B cell (primary cell): Measurements from ENCODE around the gene RALB. TPM values are rescaled to one million over a fixed set of nuclear protein-coding genes. Genes with fewer than 3 reads are reported as not detected.

Experiments
- ATAC-seq: fragments of 200-7000 bp; cut with Tn5 transposase; one replicate; pipeline ENCODE4 v1.10.0; 2021; ENCODE audit warnings: low read depth, mild to moderate bottlenecking, moderate number of reproducible peaks, moderate library complexity
- CTCF ChIA-PET: fragments of 350-600 bp; sonication (Branson Sonifier 250); formaldehyde crosslinking; loops from one replicate; lab custom pipeline; 2021; ENCODE audit warnings: antibody characterized with exemption, inconsistent platforms; lab: Charles Lee
- POLR2A ChIA-PET: fragments of 350-600 bp; sonication (Branson Sonifier 250); formaldehyde crosslinking; loops from one replicate; lab custom pipeline; 2021; ENCODE audit warnings: antibody characterized with exemption; lab: Charles Lee
- DNase-seq: peaks from one replicate; pipeline ENCODE4 v3.0.0; 2013
- H2AFZ ChIP-seq: 2 replicates; pipeline ENCODE4 v1.6.1; 2012; ENCODE audit warnings: mild to moderate bottlenecking, low read depth, low read length; ENCODE audit not compliant: insufficient read depth, poor library complexity, severe bottlenecking
- H3K27ac ChIP-seq, 2 donors: 1 replicate in 1 of 2; 2 replicates in 1 of 2; pipeline ENCODE4 v1.5.1; 2012 to 2013; ENCODE audit warnings: low read length in 2 of 2, mild to moderate bottlenecking in 2 of 2, moderate library complexity in 1 of 2
- H3K27me3 ChIP-seq, 4 experiments: fragments of 200-600 bp in 1 of 4; sonication (generic) in 1 of 4; replicated peaks in 1 of 4; 1 replicate in 2 of 4; 2 replicates in 2 of 4; pipeline versions ENCODE4 v1.6.1 to v1.7.0; 2013 to 2016; ENCODE audit warnings: low read length in 3 of 4, mild to moderate bottlenecking in 2 of 4, mixed read lengths in 1 of 4, moderate library complexity in 1 of 4; ENCODE audit not compliant: insufficient read depth in 4 of 4, control insufficient read depth in 3 of 4; ENCODE audit errors: control extremely low read depth in 1 of 4
- H3K36me3 ChIP-seq, 2 experiments: replicated peaks in 1 of 2; 1 replicate in 1 of 2; 2 replicates in 1 of 2; pipeline versions ENCODE4 v1.6.1 to v1.7.1; 2013; ENCODE audit warnings: low read length in 1 of 2; ENCODE audit not compliant: insufficient read depth in 2 of 2, control insufficient read depth in 1 of 2; ENCODE audit errors: control extremely low read depth in 1 of 2, extremely low read depth in 1 of 2
- H3K4me1 ChIP-seq, 2 donors: fragments of 200-600 bp in 1 of 2; sonication (generic) in 1 of 2; 1 replicate in 1 of 2; 2 replicates in 1 of 2; pipeline versions ENCODE4 v1.5.1 to v1.6.1; 2013 to 2017; ENCODE audit warnings: low read length in 2 of 2; ENCODE audit not compliant: control insufficient read depth in 2 of 2, insufficient read depth in 2 of 2
- H3K4me2 ChIP-seq: replicated peaks from 2 replicates; pipeline ENCODE3; 2012; ENCODE audit warnings: mild to moderate bottlenecking, low read depth, low read length; ENCODE audit not compliant: poor library complexity, severe bottlenecking
- H3K4me3 ChIP-seq, 5 experiments: fragments of 200-600 bp in 1 of 5; sonication (generic) in 1 of 5; 1 replicate in 3 of 5; 2 replicates in 2 of 5; pipeline versions ENCODE4 v1.5.1 to v1.7.0; 2011 to 2016; ENCODE audit warnings: low read length in 4 of 5, mild to moderate bottlenecking in 4 of 5, low read depth in 2 of 5, control low read depth in 1 of 5, moderate library complexity in 1 of 5; ENCODE audit not compliant: insufficient read depth in 1 of 5; ENCODE audit errors: control extremely low read depth in 1 of 5, extremely low read depth in 1 of 5
- H3K79me2 ChIP-seq: fragments of 200-600 bp; sonication (generic); one replicate; pipeline ENCODE4 v1.6.0; 2016; ENCODE audit warnings: low read length; ENCODE audit not compliant: control insufficient read depth, insufficient read depth
- H3K9ac ChIP-seq: fragments of 200-600 bp; sonication (generic); 2 replicates; pipeline ENCODE4 v1.6.1; 2017; ENCODE audit warnings: mild to moderate bottlenecking, low read length, moderate library complexity
- H3K9me3 ChIP-seq, 3 donors: one replicate each; pipeline versions ENCODE4 v1.6.1 to v1.7.1; 2013; ENCODE audit warnings: low read length in 2 of 3; ENCODE audit not compliant: control insufficient read depth in 2 of 3, insufficient read depth in 1 of 3; ENCODE audit errors: control extremely low read depth in 1 of 3
- H4K20me1 ChIP-seq: 2 replicates; pipeline ENCODE4 v1.6.0; 2012; ENCODE audit warnings: mild to moderate bottlenecking, low read length; ENCODE audit not compliant: insufficient read depth, control insufficient read depth, poor library complexity, severe bottlenecking
- H3K27ac Mint-ChIP-seq: one replicate; pipeline ENCODE4 v1.8.0; 2021; ENCODE audit warnings: mixed read lengths
- H3K27me3 Mint-ChIP-seq: one replicate; pipeline ENCODE4 v1.8.0; 2021; ENCODE audit warnings: mixed read lengths
- H3K4me1 Mint-ChIP-seq: one replicate; pipeline ENCODE4 v1.8.0; 2021; ENCODE audit warnings: mixed read lengths
- H3K4me3 Mint-ChIP-seq: one replicate; pipeline ENCODE4 v1.8.0; 2021; ENCODE audit warnings: mixed read lengths
- H3K9me3 Mint-ChIP-seq: one replicate; pipeline ENCODE4 v1.8.0; 2022; ENCODE audit warnings: mixed read lengths; ENCODE audit not compliant: insufficient read depth
- CTCF ChIP-seq: fragments of 200-600 bp; IDR thresholded peaks from one replicate; pipeline ENCODE4 v1.8.0; 2022; ENCODE audit warnings: antibody characterized with exemption, mild to moderate bottlenecking
- EZH2 ChIP-seq: IDR thresholded peaks from 2 replicates; pipeline ENCODE4 v1.6.1; 2012; ENCODE audit warnings: borderline replicate concordance, low read depth, mild to moderate bottlenecking, moderate library complexity, low read length; ENCODE audit not compliant: insufficient read depth, poor library complexity, severe bottlenecking
- WGBS: methylation state at CpG from one replicate; pipeline ENCODE4 v1.1.5; 2013; ENCODE audit warnings: missing lambda C conversion rate; ENCODE audit not compliant: insufficient coverage; 5-methylcytosine and 5-hydroxymethylcytosine counted together
- intact Hi-C: fragments of 100-400 bp; cut with micrococcal nuclease; formaldehyde crosslinking; loops from one replicate; pipeline ENCODE4 v1.10.0; 2022
- polyA plus RNA-seq: library from polyadenylated mRNA; depleted of rRNA; stranded (reverse); fragments of >200 nt; gene quantifications from 2 replicates; pipeline ENCODE4 v1.2.3, GENCODE V29; 2012
- total RNA-seq, 2 donors: library from RNA; stranded (reverse); fragments of 120-200 nt in 1 of 2; gene quantifications; 1 replicate in 1 of 2; 2 replicates in 1 of 2; pipeline versions ENCODE4 v1.2.3 to v1.2.4, GENCODE V29; 2013 to 2022

RALB gene
- total and polyA plus RNA-seq, 2 donors (not counting 1 experiment from before 2014, with no cell fraction given) = 19.3 to 35.9 TPM

- H3K36me3 ChIP-seq = peaks cover 1 to 20% of the 10 kb centered on the region in 2 experiments
- TF ChIP-seq CTCF (no peak), EZH2 (no peak)
- H3K27ac ChIP-seq = no peak overlapping the region
- peaks cover 22% of the 10 kb centered on the region for H4K20me1 ChIP-seq
- H3K79me2 ChIP-seq = peaks cover 37% of the 10 kb centered on the region
- ATAC-seq = no peak
- peaks cover 25 to 31% of the 10 kb centered on the region in 2 donors for H3K4me1 ChIP-seq
- H3K4me2 ChIP-seq = no peak overlapping the region
- no peaks in the 10 kb centered on the region for H3K27me3 ChIP-seq
- H2AFZ ChIP-seq = no peak overlapping the region
- H3K9me3 ChIP-seq = peaks cover 0 to 9% (median 2%) of the 10 kb centered on the region in 3 donors
- Mint-ChIP-seq H3K9me3 (no peaks in the 10 kb centered on the region), H3K27me3 (no peaks in the 10 kb centered on the region), H3K4me1 (peaks cover 48% of the 10 kb centered on the region), H3K27ac (peak overlapping the region; percentile 76), H3K4me3 (peak overlapping the region; percentile 49)
- H3K4me3 ChIP-seq = no peak overlapping the region
- WGBS = 95% methylated on average over 3 of the region's 8 CpGs
- H3K9ac ChIP-seq = no peak overlapping the region
- DNase-seq = no peak
- intact Hi-C loops = loop anchor here (2.0 to 5.0 kb wide), 2 partner anchors 209 to 854 kb away; partner anchors contain the start of genes C2orf76, DBI and EPB41L5
- POLR2A ChIA-PET = interaction anchor here (0.6 kb wide), 1 partner anchor 30 kb away, joined by 3 read pairs; no protein-coding TSS in a partner anchor
- CTCF ChIA-PET = interaction anchor here (1.4 to 6.1 kb wide), 2 partner anchors 31 to 46 kb away, joined by 4 to 34 read pairs; partner anchors contain the start of gene RALB
Observed at GRCh38 chr2:120221616-120222015, 31.0 kb upstream of the RALB start.
